K562 (cell line): ENCODE results near the gene LMO3. TPM values are rescaled to one million over a fixed set of nuclear protein-coding genes. Genes with fewer than 3 reads are reported as not detected.

Source experiments
- ATAC-seq: fragments of 200-7000 bp; cut with Tn5 transposase; 3 replicates; pipeline ENCODE4 v1.9.1; 2020; ENCODE audit warnings: moderate library complexity
- BruUV-seq: library from RNA; stranded (reverse); fragments of 400-500 nt; replicated peaks from 2 replicates; lab custom pipeline; 2021; lab: Mats Ljungman, UMichigan
- CTCF ChIA-PET: fragments of 300-600 bp; formaldehyde crosslinking; extraction: SDS; loops from one replicate; lab custom pipeline; 2021; ENCODE audit warnings: low intra/inter-chr PET ratio; lab: Yijun Ruan, JAX
- POLR2A ChIA-PET: fragments of 300-600, 350-650 bp; sonication (Branson Sonifier 250); formaldehyde crosslinking; extraction: SDS; loops from one replicate; lab custom pipeline; 2021; ENCODE audit warnings: antibody characterized with exemption, inconsistent platforms; lab: Yijun Ruan, JAX
- DNase-seq, 4 experiments: peaks; one replicate each; pipeline versions ENCODE4 v3.0.0 to v3.0.0-alpha.2; 2011 to 2018; ENCODE audit warnings: low spot score in 3 of 4, mixed read lengths in 3 of 4; ENCODE audit errors: extremely low read depth in 1 of 4
- FAIRE-seq: peaks from 2 replicates; lab custom pipeline; 2011; peaks lifted over from hg19 to GRCh38; lab: Jason Lieb, UNC
- H2AFZ ChIP-seq: 2 replicates; pipeline ENCODE4 v1.6.0; 2011; ENCODE audit warnings: low read depth, low read length, control low read depth, inconsistent platforms
- H3K27ac ChIP-seq: fragments of 200-600 bp; 3 replicates; pipeline ENCODE4 v1.8.0; 2011; ENCODE audit warnings: low read depth, mild to moderate bottlenecking, control low read depth, inconsistent platforms, low read length, moderate library complexity, mixed read lengths; ENCODE audit errors: extremely low read depth
- H3K27me3 ChIP-seq, 2 experiments: fragments of 300-600 bp in 1 of 2; 2 replicates in 1 of 2; 3 replicates in 1 of 2; pipeline versions ENCODE4 v1.6.0 to v1.8.0; 2011; ENCODE audit warnings: inconsistent platforms in 2 of 2, low read length in 2 of 2, mild to moderate bottlenecking in 1 of 2, mixed read lengths in 1 of 2, moderate library complexity in 1 of 2; ENCODE audit not compliant: control insufficient read depth in 2 of 2, insufficient read depth in 2 of 2
- H3K36me3 ChIP-seq: fragments of 300-600 bp; 3 replicates; pipeline ENCODE4 v1.8.0; 2011; ENCODE audit warnings: mild to moderate bottlenecking, low read length, inconsistent platforms; ENCODE audit not compliant: control insufficient read depth, insufficient read depth
- H3K4me1 ChIP-seq, 2 experiments: fragments of 200-600 bp in 1 of 2; replicated peaks in 1 of 2; 2 replicates in 1 of 2; 3 replicates in 1 of 2; pipeline versions ENCODE4 v1.5.1 to v1.8.0; 2011; ENCODE audit warnings: inconsistent platforms in 2 of 2, low read length in 2 of 2, mild to moderate bottlenecking in 1 of 2, mixed read lengths in 1 of 2, moderate library complexity in 1 of 2; ENCODE audit not compliant: control insufficient read depth in 2 of 2, insufficient read depth in 2 of 2
- H3K4me2 ChIP-seq: 2 replicates; pipeline ENCODE4 v1.6.1; 2011; ENCODE audit warnings: low read length, control low read depth, inconsistent platforms, mixed read lengths; ENCODE audit not compliant: insufficient read depth
- H3K4me3 ChIP-seq: fragments of 200-600 bp; sonication (generic), shearing (Covaris generic); 2 replicates; pipeline ENCODE4 v1.5.1; 2016; ENCODE audit warnings: control low read depth, inconsistent platforms
- H3K79me2 ChIP-seq: fragments of 200-600 bp; 3 replicates; pipeline ENCODE4 v1.8.0; 2011; ENCODE audit warnings: low read length, inconsistent platforms; ENCODE audit not compliant: control insufficient read depth, insufficient read depth
- H3K9ac ChIP-seq, 2 experiments: 2 replicates each; pipeline versions ENCODE4 v1.6.0 to v1.6.1; 2011; ENCODE audit warnings: low read depth in 2 of 2, low read length in 2 of 2, control low read depth in 1 of 2, inconsistent platforms in 1 of 2, mild to moderate bottlenecking in 1 of 2, mixed read lengths in 1 of 2; ENCODE audit not compliant: insufficient read depth in 1 of 2
- H3K9me1 ChIP-seq: one replicate; pipeline ENCODE4 v1.6.0; 2011; ENCODE audit warnings: inconsistent platforms, mild to moderate bottlenecking, low read length, moderate library complexity; ENCODE audit not compliant: control insufficient read depth, insufficient read depth
- H3K9me3 ChIP-seq: replicated peaks from 2 replicates; pipeline ENCODE4 v1.5.1; 2011; ENCODE audit warnings: low read depth, low read length, inconsistent platforms; ENCODE audit not compliant: control insufficient read depth, insufficient read depth
- H4K20me1 ChIP-seq: replicated peaks from 2 replicates; pipeline ENCODE4 v1.6.1; 2011; ENCODE audit warnings: low read length, inconsistent platforms, mixed read lengths; ENCODE audit not compliant: control insufficient read depth, insufficient read depth
- BMI1 ChIP-seq: fragments of 150-350 bp; IDR thresholded peaks from 2 replicates; pipeline ENCODE4 v1.6.1; 2014; ENCODE audit warnings: low read length
- ELF4 ChIP-seq: fragments of 450-650 bp; formaldehyde crosslinking; IDR thresholded peaks from 2 replicates; pipeline ENCODE4 v1.4.0; 2022; ENCODE audit warnings: missing genetic modification characterization
- ESRRA ChIP-seq: fragments of 450-650 bp; IDR thresholded peaks from 2 replicates; pipeline ENCODE4 v1.6.1; 2014; ENCODE audit warnings: low read depth, mild to moderate bottlenecking, moderate library complexity, borderline replicate concordance
- GMEB1 ChIP-seq: fragments of 250-450 bp; sonication (Bioruptor Pico); IDR thresholded peaks from 2 replicates; pipeline ENCODE4 v1.4.0; 2020; ENCODE audit warnings: mild to moderate bottlenecking
- HDAC1 ChIP-seq, 2 experiments: fragments of 450-650 bp; IDR thresholded peaks; 2 replicates each; pipeline ENCODE4 v1.6.1; 2016 to 2017; ENCODE audit warnings: inconsistent platforms in 1 of 2, mild to moderate bottlenecking in 1 of 2, moderate library complexity in 1 of 2
- HIVEP1 ChIP-seq: fragments of 250-450 bp; sonication (Bioruptor Pico); IDR thresholded peaks from 2 replicates; pipeline ENCODE4 v1.4.0; 2020; ENCODE audit warnings: mild to moderate bottlenecking
- IRF2 ChIP-seq: sonication (generic); formaldehyde crosslinking; IDR thresholded peaks from 2 replicates; pipeline ENCODE4 v1.8.1; 2022; ENCODE audit warnings: mild to moderate bottlenecking, missing genetic modification reagents
- KLF16 ChIP-seq: IDR thresholded peaks from 2 replicates; pipeline ENCODE4 v1.6.1; 2016; ENCODE audit warnings: antibody characterized with exemption
- NFE2 ChIP-seq: IDR thresholded peaks from 2 replicates; pipeline ENCODE4 v1.6.1; 2014; ENCODE audit warnings: antibody characterized with exemption, low read depth
- RBM14 ChIP-seq: fragments of 200-400 bp; formaldehyde crosslinking; IDR thresholded peaks from 2 replicates; pipeline ENCODE4 v1.6.1; 2018; ENCODE audit warnings: low read depth, mild to moderate bottlenecking, low read length, moderate library complexity, borderline replicate concordance; ENCODE audit not compliant: insufficient read depth
- RHOXF2B ChIP-seq: fragments of 250-450 bp; sonication (Bioruptor Pico); conservative IDR thresholded peaks from 2 replicates; pipeline ENCODE4 v1.5.1; 2021
- SETDB1 ChIP-seq: IDR thresholded peaks from one replicate; pipeline ENCODE4 v1.6.1; 2012; ENCODE audit warnings: low read length, control low read depth, inconsistent platforms
- TOE1 ChIP-seq, 2 experiments: fragments of 450-650 bp in 1 of 2; sonication (generic) in 1 of 2; formaldehyde crosslinking in 1 of 2; IDR thresholded peaks; 2 replicates each; pipeline versions ENCODE4 v1.7.1 to v1.8.0; 2016 to 2022; ENCODE audit warnings: borderline replicate concordance in 2 of 2, mild to moderate bottlenecking in 2 of 2, antibody characterized with exemption in 1 of 2, inconsistent platforms in 1 of 2, low read depth in 1 of 2, missing genetic modification reagents in 1 of 2, moderate library complexity in 1 of 2
- UBTF ChIP-seq, 2 experiments: IDR thresholded peaks; 2 replicates each; pipeline ENCODE4 v1.6.1; 2012; ENCODE audit warnings: improper control_type of control experiment in 2 of 2, low read depth in 2 of 2, low read length in 2 of 2, borderline replicate concordance in 1 of 2
- YY1 ChIP-seq, 3 experiments: IDR thresholded peaks; 2 replicates each; pipeline ENCODE4 v1.6.1; 2011; ENCODE audit warnings: low read length in 2 of 3, mild to moderate bottlenecking in 2 of 3, moderate library complexity in 2 of 3, borderline replicate concordance in 1 of 3, control low read depth in 1 of 3, low read depth in 1 of 3; ENCODE audit not compliant: insufficient read depth in 3 of 3, insufficient replicate concordance in 2 of 3, control insufficient read depth in 1 of 3, insufficient read length in 1 of 3; ENCODE audit errors: extremely low read depth in 1 of 3
- ZNF184 ChIP-seq: sonication (generic); formaldehyde crosslinking; IDR thresholded peaks from 2 replicates; pipeline ENCODE4 v1.5.0; 2020; ENCODE audit warnings: missing genetic modification reagents
- ZNF263 ChIP-seq: sonication (generic); formaldehyde crosslinking; IDR thresholded peaks from 2 replicates; pipeline ENCODE4 v1.8.0; 2022; ENCODE audit warnings: mild to moderate bottlenecking, missing genetic modification reagents, borderline replicate concordance
- ZNF699 ChIP-seq: fragments of 250-450 bp; sonication (Bioruptor Pico); IDR thresholded peaks from 2 replicates; pipeline ENCODE4 v1.8.0; 2021; ENCODE audit warnings: mild to moderate bottlenecking, moderate library complexity; ENCODE audit not compliant: insufficient replicate concordance
- WGBS: fragments of 100-300 bp; shearing (Covaris generic); methylation state at CpG from one replicate; pipeline ENCODE4 v1.1.6; 2016; ENCODE audit warnings: low coverage, mixed read lengths; ENCODE audit not compliant: insufficient coverage; ENCODE audit errors: missing lambda C conversion rate; 5-methylcytosine and 5-hydroxymethylcytosine counted together
- in situ Hi-C: fragments of 300-500 bp; cut with MboI; formaldehyde crosslinking; loops from 4 replicates; pipeline ENCODE4 v1.15.0; 2018; ENCODE audit warnings: inconsistent platforms, mixed read lengths
- intact Hi-C: fragments of 100-400 bp; cut with micrococcal nuclease; formaldehyde crosslinking; loops from 2 replicates; pipeline ENCODE4 v1.14.2; 2022
- polyA plus RNA-seq, 8 experiments: library from polyadenylated mRNA; depleted of rRNA in 4 of 8; stranded (reverse) in 5 of 8; unstranded in 3 of 8; fragments of >200 nt; fragmentation: Nextera tagmentation in 2 of 8; fragmentation: Illumina TruSeq in 1 of 8; extraction: Ambion mirVana in 2 of 8; extraction: Trizol in 1 of 8; gene quantifications; 2 replicates each; pipeline versions ENCODE4 v1.2.1 to v1.2.3, GENCODE V29; 2011 to 2014; ENCODE audit warnings: inconsistent platforms in 1 of 8, missing spikeins in 1 of 8
- total RNA-seq, 7 experiments: library from RNA; depleted of rRNA in 6 of 7; stranded (reverse); fragments of >200 nt in 6 of 7; fragmentation: Illumina TruSeq in 2 of 7; extraction: Trizol in 2 of 7; gene quantifications; 2 replicates each; pipeline versions ENCODE4 v1.2.1 to v1.2.3, GENCODE V29; 2011 to 2021; ENCODE audit warnings: low replicate concordance in 1 of 7

The LMO3 gene
- total and polyA plus RNA-seq, 9 of the 15 experiments (the other 6 are each of a cell fraction or from before 2014, with no cell fraction given): 0.04 to 0.40 (median 0.05) TPM; not detected in 6

DNA sequence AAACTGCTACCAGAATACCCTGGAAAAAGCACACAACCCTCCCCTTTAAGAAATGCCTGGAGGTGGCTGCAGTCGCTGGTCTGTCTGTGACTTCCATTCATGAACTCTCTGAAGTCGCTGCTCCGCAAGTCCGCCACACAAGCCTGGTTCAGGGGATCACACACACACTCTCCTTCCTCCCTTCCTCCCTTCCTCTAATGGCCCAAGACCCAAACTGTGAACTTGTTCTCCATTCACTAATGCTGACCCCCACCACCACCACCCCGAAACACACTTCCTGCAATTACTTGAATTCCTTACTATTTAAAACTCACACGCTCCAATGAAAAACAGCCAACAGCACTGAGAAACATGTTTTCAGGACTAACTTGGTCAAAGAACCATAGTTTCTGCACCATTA is 1.0 kb upstream of the LMO3 start:
- H3K79me2 ChIP-seq: no peaks in the 10 kb centered on the region
- FAIRE-seq (no peak), DNase-seq (no peak), ATAC-seq (no peak)
- TF ChIP-seq RBM14 (no peak), UBTF (IDR thresholded peaks at IDR 0.05; ENCODE audit: borderline replicate concordance in 1 of 2, low read depth in 2 of 2, low read length in 2 of 2) (no peak), TOE1 (IDR thresholded peaks at IDR 0.05; ENCODE audit: borderline replicate concordance) (no peak), TOE1 (CRISPR knock-in tag; IDR thresholded peaks at IDR 0.05; ENCODE audit: borderline replicate concordance, low read depth) (no peak), HDAC1 (IDR thresholded peaks at IDR 0.05) (no peak), ELF4 (CRISPR knock-in tag) (no peak), NFE2 (no peak), YY1 (IDR thresholded peaks at IDR 0.05; ENCODE audit: borderline replicate concordance in 1 of 3, control insufficient read depth in 1 of 3, extremely low read depth in 1 of 3, insufficient read depth in 3 of 3, insufficient read length in 1 of 3, insufficient replicate concordance in 2 of 3, low read depth in 1 of 3, low read length in 2 of 3) (no peak), ZNF184 (CRISPR knock-in tag) (no peak), KLF16 (no peak), RHOXF2B (no peak), ZNF699 (CRISPR knock-in tag) (no peak), ESRRA (no peak), BMI1 (no peak), GMEB1 (CRISPR knock-in tag) (no peak), HIVEP1 (no peak), SETDB1 (no peak), IRF2 (no peak), ZNF263 (no peak)
- 5% methylated on average over 5 of the region's 6 CpGs for WGBS
- no peaks in the 10 kb centered on the region for H3K27me3 ChIP-seq
- POLR2A ChIA-PET: no interaction called here
- no peak overlapping the region for H3K9ac ChIP-seq
- H4K20me1 ChIP-seq: no peaks in the 10 kb centered on the region
- no peaks in the 10 kb centered on the region for H3K36me3 ChIP-seq
- H3K4me2 ChIP-seq: no peak overlapping the region
- no peaks in the 10 kb centered on the region for H3K9me1 ChIP-seq
- intact Hi-C loops: no loop called here
- no peaks in the 10 kb centered on the region for H3K9me3 ChIP-seq
- no peak overlapping the region for H3K4me3 ChIP-seq
- no peak overlapping the region for H3K27ac ChIP-seq
- H2AFZ ChIP-seq: no peak overlapping the region
- no TSS peak for BruUV-seq
- no peaks in the 10 kb centered on the region for H3K4me1 ChIP-seq
- in situ Hi-C loops: no loop called here
- CTCF ChIA-PET: no interaction called here
